HL-60 (cell line): ENCODE measurements around the gene SUMO2.

Source experiments
- DNase-seq, 2 experiments: peaks; one replicate each; pipeline ENCODE4 v3.0.0-alpha.2; 2010 to 2020; ENCODE audit warnings: low read depth in 1 of 2, low spot score in 1 of 2
- H3K27ac ChIP-seq: fragments of 250-450 bp; sonication (Bioruptor Pico); replicated peaks from 2 replicates; pipeline ENCODE4 v1.5.1; 2020; ENCODE audit warnings: mild to moderate bottlenecking, moderate library complexity
- H3K27me3 ChIP-seq: fragments of 250-450 bp; sonication (Bioruptor Pico); 2 replicates; pipeline ENCODE4 v1.5.1; 2021; ENCODE audit warnings: mild to moderate bottlenecking, moderate library complexity; ENCODE audit not compliant: insufficient read depth, poor library complexity, severe bottlenecking
- H3K4me3 ChIP-seq: replicated peaks from 2 replicates; pipeline ENCODE4 v1.5.1; 2011; ENCODE audit warnings: mild to moderate bottlenecking, control low read depth, low read length; ENCODE audit not compliant: insufficient read depth
- CTCF ChIP-seq: IDR thresholded peaks from one replicate; pipeline ENCODE4 v1.5.1; 2011; ENCODE audit warnings: low read length, control low read depth, inconsistent platforms; ENCODE audit not compliant: insufficient read depth
- GABPA ChIP-seq: IDR thresholded peaks from 2 replicates; pipeline ENCODE4 v1.6.1; 2012; ENCODE audit warnings: low read depth
- POLR2AphosphoS5 ChIP-seq: IDR thresholded peaks from 2 replicates; pipeline ENCODE4 v1.6.1; 2012; ENCODE audit warnings: low read depth
- REST ChIP-seq: IDR thresholded peaks from 2 replicates; pipeline ENCODE4 v1.6.1; 2012; ENCODE audit warnings: low read depth; ENCODE audit not compliant: insufficient replicate concordance
- SPI1 ChIP-seq: IDR thresholded peaks from 2 replicates; pipeline ENCODE4 v1.6.1; 2012; ENCODE audit warnings: low read depth, mild to moderate bottlenecking, borderline replicate concordance

SUMO2 gene

DNA sequence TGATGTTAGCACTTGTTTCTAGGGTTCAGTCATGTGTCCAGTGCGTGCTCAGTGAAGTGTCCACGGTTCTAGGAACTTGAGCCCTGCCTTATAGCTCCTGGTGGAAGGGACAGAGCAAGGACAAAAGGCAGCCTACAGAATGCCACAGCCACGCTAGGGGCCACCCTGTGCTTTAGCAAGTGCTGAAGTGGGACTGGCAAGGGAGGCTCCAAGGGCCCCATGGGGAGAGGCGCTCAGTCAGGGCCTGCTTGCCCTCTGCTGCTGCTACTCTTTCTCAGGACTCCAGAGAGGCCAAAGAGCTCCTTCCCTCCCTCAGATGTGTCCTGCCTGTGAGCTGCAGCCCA, 58.0 kb downstream of the SUMO2 start:
- no peak for DNase-seq
- Histone ChIP-seq H3K4me3 (no peak overlapping the region), H3K27me3 (no peaks in the 10 kb centered on the region), H3K27ac (peak overlapping the region; percentile 38)
- TF ChIP-seq GABPA, result no peak
- no peak for TF ChIP-seq POLR2AphosphoS5
- TF ChIP-seq REST, result no peak
- no peak for TF ChIP-seq SPI1
- TF ChIP-seq CTCF, result no peak

DNA sequence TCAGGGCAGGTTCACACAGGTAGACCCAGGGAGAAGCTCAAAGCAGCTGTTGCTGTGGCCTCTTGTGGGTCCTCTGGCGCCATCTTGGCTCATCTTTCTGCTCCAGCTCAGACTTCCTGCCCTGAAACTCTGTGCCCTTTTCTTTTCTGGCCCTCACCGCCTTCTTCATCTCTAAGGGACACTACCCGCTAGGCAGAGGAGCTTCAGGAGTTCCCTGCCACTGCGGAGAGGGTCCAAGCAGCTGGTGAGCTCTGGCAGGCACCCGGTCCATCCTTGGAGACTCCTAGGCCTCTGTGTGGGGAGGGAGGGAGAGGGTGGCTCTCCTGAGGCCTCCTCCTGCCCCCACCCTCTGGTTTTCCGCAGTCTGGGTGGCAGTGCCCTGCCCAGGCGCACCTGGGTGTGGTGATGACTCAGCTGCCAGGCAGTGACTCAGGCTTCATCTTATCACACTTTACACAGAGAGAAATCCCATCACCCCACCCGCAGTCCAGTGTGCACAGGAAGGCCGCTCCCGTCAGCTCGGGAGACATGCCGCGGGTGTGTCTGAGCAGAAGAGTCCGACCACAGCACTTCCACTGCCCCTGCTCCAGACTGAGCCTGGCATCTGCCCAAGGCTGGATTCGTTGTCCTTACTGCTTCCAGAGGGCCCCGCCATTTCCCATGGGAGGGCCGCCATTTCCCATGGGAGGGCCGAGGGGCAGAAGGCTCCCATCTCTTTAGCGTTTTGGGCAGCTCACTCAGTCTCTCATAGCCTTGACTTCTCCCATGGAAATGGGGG, 58.5 kb downstream of the SUMO2 start:
- TF ChIP-seq GABPA (peak; percentile 19; the same call in 1 of the 2 replicates), POLR2AphosphoS5 (peak; percentile 45; the same call in 1 of the 2 replicates), REST (no peak), SPI1 (no peak)
- DNase-seq, result peak in 1 of 2 experiments; percentile 83
- Histone ChIP-seq H3K27ac (peak overlapping the region; percentile 38), H3K27me3 (no peaks in the 10 kb centered on the region), H3K4me3 (no peak overlapping the region)

GRCh38 chr17:75118307-75118706, 64.5 kb downstream of the SUMO2 start:
- H3K27me3 ChIP-seq, result no peaks in the 10 kb centered on the region
- peak overlapping the region; percentile 1; the same call in 1 of the 2 replicates for H3K27ac ChIP-seq
- DNase-seq, result peak in 1 of 2 experiments; percentile 74
- TF ChIP-seq GABPA (no peak), SPI1 (no peak), POLR2AphosphoS5 (no peak), REST (no peak), CTCF (no peak)
- no peak overlapping the region for H3K4me3 ChIP-seq
